GM18951 (cell line): Measurements from ENCODE around the gene DNAJB1.

Source experiments
- POLR2A ChIP-seq: IDR thresholded peaks from 4 replicates; pipeline ENCODE4 v1.6.1; 2011; ENCODE audit warnings: mild to moderate bottlenecking; ENCODE audit not compliant: insufficient read length, insufficient read depth; ENCODE audit errors: extremely low read depth
- in situ Hi-C: fragments of 300-500 bp; cut with MboI; formaldehyde crosslinking; loops from one replicate; pipeline ENCODE4 v1.12.0; 2022; ENCODE audit warnings: low sequenced_read_pairs, mixed read lengths, inconsistent platforms; ENCODE audit not compliant: unreplicated experiment

The DNAJB1 gene

DNA sequence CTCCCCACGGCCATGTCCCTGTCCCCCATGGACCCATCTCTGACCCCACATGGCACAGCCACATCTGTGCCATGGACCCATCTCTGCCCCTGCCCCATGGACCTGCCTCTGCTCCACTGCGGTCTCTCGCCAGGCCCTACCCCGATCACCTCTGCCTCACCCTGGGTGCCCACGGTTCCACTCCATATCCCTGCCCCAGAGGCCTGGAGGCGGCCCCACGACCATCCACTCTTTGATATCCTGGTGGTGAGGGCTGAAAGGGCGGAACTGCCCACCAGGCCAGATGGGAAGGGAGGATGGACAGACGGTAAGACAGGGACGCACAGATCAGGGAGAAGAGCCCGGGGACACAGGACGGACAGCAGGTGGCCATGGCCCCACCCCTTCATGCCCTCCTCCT lies 43.4 kb downstream of the DNAJB1 start:
- no peak for TF ChIP-seq POLR2A
- in situ Hi-C loops, result loop anchor here (25.0 kb wide), 1 partner anchor 288 kb away; no protein-coding TSS in a partner anchor

DNA sequence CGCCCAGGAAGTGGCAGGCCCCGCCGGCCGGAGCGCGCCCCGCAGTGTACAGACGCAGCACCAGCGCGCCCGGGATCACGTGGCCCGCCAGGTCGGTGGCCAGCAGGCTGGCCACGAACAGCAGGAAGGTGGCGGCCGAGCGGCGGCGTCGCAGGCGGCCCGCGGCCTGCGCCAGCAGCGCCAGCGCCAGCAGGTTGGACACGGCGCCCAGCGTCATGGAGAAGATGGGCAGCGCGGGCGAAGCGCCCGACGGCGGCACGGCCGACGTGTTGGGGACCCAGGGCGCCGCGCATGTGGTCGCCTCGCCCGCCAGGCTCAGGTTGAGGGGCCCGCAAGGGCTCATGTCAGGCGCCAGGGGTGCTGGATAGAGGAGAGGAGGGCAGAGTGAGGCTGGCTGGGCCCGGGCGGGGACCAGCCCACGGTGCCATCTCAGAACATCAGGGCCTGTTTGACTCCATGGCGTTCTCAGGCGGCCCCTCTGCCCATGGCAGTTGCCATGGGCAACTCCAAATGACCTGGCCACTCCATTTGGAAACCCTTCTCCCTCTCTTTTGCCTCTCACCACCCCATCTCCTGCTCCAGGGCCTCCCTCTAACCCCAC lies 44.1 kb downstream of the DNAJB1 start:
- in situ Hi-C loops, result no loop called here

DNA sequence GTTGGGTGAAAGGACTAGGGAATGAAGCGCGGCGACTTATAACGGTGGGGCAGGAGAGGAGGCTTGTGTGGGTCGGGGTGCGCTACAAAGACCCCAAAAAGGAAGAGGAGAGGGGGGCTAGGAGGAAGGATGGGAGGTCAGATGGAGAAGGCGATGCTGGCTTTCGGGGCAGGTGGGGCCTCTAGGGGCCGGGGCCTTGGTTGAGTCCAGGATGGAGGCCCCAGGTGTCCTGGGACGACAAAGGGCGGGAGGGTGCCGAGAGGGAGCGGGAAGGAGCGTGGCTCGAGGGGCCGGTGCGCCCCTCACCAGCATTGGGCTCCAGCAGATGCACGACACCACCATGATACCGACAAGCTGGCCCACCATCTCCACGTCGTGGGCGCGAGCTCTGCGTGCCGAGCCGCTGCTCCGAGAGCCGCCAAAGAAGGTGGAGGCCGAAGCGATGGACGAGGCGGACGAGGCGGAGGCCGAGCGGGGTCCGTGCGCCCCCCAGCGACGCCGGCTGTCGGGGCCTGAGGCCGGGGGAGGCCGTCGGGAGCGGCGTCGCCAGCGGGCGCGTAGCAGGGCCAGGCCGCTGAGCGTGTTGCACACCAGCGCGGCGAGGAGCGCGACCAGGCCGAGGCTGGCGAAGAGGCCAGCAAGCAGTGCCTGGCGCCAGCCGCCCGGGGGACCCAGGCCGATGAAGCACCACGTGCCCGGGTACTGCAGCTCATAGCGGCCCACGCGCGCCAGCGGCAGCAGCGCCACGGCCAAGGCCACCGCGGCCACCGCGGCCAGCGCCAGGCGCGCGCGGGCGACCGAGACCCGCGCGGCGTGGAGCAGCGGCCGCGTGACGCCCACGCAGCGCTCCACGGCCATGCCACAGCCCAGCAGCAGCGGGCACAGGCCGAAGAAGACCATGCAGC lies 44.9 kb downstream of the DNAJB1 start:
- no peak for TF ChIP-seq POLR2A
- in situ Hi-C loops, result no loop called here

More for the DNA sequence above, 44.1 kb downstream of the DNAJB1 start:
- TF ChIP-seq POLR2A, result no peak

DNA sequence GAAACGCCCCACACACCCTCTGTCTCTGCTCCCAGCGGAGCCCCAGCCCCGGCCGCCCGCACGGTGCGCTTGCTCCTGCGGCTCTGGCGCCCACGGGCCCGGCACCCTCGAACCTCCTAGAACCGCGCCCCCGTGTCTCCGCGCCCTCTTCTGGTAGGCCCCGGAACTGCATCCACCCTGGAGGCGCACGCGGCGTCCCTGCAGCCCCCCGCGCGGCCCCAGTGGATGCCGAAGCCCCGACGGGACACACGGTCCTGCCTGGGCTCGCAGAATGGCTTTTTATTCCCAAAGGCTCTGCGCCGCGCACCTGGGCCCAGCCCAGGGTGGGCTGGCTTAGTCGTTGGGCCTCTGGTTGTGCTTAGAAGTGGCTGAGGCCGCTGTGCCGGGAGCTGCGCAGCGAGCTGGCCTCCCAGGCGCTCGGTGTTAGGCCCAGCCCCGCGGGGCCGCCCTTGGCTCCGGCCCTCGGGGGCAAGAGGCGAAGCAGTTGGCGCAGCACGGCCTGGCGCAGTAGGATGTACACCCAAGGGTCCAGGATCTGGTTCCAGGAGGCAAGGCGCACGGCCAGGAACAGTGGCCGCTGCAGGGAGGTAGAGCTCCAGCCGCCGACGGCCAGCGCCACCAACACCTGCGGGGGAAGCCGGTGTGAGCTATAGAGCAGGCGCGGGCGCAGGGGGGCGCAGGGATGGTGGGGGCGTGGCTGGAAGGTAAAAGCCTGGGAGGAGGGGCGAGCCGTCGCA lies 45.8 kb downstream of the DNAJB1 start:
- in situ Hi-C loops, result no loop called here
- peak; percentile 40 for TF ChIP-seq POLR2A

DNA sequence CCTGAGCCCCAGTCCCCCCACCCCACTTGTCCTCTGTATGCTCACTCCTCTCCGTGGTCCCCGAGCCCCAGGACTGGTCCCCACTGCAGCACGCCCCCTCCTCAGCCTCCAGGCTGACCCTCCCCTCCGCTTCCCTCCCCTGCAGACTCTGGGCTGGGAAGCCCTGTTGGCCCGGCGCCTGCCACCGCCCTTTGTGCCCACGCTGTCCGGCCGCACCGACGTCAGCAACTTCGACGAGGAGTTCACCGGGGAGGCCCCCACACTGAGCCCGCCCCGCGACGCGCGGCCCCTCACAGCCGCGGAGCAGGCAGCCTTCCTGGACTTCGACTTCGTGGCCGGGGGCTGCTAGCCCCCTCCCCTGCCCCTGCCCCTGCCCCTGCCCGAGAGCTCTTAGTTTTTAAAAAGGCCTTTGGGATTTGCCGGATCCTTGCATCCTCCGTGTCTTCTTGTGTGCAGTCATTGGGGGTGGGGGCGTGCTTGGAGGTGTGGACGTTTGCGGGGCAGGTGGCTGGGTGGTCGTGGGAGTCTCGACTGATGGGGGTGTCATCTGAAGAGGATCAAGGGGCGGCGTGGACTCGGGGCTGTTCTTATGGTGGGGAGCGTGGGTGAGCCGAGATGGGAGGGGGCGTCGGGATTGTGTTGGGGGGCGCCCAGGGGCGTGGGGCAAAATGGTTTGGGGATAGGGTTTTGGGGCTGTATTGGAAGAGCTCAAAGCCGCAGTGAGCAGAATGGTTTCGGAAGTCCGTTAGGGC lies 46.6 kb downstream of the DNAJB1 start:
- TF ChIP-seq POLR2A, result no peak
- in situ Hi-C loops, result no loop called here

DNA sequence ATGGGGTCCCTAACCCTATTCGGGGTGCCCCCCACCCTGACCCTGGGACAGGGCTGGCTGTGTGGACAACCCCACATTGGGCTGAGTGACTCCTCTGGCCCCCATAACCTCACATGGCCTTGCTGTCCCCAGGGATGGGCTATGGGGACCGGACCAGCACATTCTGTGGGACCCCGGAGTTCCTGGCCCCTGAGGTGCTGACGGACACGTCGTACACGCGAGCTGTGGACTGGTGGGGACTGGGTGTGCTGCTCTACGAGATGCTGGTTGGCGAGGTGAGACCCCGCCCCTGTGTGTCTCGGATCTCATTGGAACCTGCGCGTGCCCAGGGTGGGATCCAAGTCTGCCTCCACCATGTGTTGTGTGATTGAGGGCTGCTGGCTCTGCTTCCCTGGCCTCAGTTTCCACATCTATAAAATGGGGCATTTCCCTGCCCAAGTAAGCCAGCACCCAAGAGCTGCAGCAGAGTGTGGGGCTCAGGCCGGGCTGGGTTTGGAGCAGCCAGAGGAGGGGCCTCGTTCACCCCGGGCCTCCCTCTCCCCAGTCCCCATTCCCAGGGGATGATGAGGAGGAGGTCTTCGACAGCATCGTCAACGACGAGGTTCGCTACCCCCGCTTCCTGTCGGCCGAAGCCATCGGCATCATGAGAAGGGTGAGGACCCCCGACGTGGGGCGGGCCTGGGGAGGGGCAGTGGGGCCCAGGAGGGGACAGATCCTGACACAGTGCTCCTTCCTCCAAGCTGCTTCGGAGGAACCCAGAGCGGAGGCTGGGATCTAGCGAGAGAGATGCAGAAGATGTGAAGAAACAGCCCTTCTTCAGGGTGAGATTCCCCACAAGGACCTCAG lies 47.9 kb downstream of the DNAJB1 start:
- in situ Hi-C loops, result no loop called here
- no peak for TF ChIP-seq POLR2A

DNA sequence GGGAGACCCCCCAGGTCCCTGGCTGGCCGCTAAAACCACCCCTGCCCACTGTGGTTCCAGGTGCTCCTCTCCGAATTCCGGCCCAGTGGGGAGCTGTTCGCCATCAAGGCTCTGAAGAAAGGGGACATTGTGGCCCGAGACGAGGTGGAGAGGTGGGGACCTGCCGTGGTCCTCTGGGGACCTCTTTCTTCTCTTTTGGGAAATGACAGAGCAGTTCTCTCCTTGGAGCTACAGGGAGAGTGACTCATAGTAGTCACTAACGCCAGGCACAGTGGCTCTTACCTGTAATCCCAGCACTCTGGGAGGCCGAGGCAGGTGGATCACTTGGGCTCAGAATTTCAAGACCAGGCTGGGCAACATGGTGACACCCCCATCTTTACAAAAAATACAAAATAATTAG lies 50.4 kb downstream of the DNAJB1 start:
- TF ChIP-seq POLR2A, result no peak
- in situ Hi-C loops, result no loop called here

DNA sequence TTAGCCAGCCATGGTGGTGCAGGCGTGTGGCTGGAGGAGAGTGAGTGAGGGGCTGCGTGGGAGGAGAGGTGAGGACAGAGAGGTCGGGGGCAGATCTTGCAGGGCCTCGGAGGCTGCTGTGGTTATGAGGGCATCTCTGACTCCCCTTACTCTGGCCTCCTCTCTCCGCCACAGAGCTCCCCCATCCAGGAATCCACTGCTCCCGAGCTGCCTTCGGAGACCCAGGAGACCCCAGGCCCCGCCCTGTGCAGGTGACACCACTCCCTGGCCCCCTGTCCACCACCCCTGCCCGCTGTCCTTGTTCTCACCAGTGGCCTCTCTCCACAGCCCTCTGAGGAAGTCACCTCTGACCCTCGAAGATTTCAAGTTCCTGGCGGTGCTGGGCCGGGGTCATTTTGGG lies 50.8 kb downstream of the DNAJB1 start:
- in situ Hi-C loops, result no loop called here
- no peak for TF ChIP-seq POLR2A
